G401 (cell line): ENCODE measurements around the gene NANS. TPM values are rescaled to one million over a fixed set of nuclear protein-coding genes. Genes with fewer than 3 reads are reported as not detected.
"Not testable (repeated sequence)": the region's sequence is repeated elsewhere in the genome, so short reads cannot be mapped to it uniquely, and the experiment has no call there.

Experiments
- DNase-seq: peaks from one replicate; pipeline ENCODE4 v3.0.0-alpha.2; 2015; ENCODE audit warnings: low spot score
- in situ Hi-C: cut with HindIII; loops from 2 replicates; pipeline ENCODE4 v1.10.0; 2016; ENCODE audit warnings: low sequenced_read_pairs, mixed read lengths
- total RNA-seq: library from RNA; depleted of rRNA; stranded (reverse); fragments of >200 nt; shearing (Covaris generic); gene quantifications from 2 replicates; pipeline ENCODE4 v1.2.3, GENCODE V29; 2014; rRNA removed

The NANS gene
- total RNA-seq, 1 experiment from 2014 or later: 147 TPM

GRCh38 chr9:98120476-98120875 is 63.9 kb downstream of the NANS start:
- in situ Hi-C loops: no loop called here
- DNase-seq: no peak

- DNase-seq: peak; percentile 34
- in situ Hi-C loops: no loop called here
Observed at GRCh38 chr9:98121058-98121457, 64.5 kb downstream of the NANS start.

- in situ Hi-C loops, DNase-seq: not testable (repeated sequence)
Observed at GRCh38 chr9:98124091-98124490, 67.6 kb downstream of the NANS start.

GRCh38 chr9:98124637-98125426 is 68.3 kb downstream of the NANS start:
- in situ Hi-C loops: no loop called here
- DNase-seq: no peak

- in situ Hi-C loops: no loop called here
- no peak for DNase-seq
Observed at GRCh38 chr9:98127226-98127625, 70.7 kb downstream of the NANS start.

- no peak for DNase-seq
- in situ Hi-C loops: no loop called here
Observed at GRCh38 chr9:98128316-98128715, 71.8 kb downstream of the NANS start.

GRCh38 chr9:98129451-98129881 is 72.9 kb downstream of the NANS start:
- in situ Hi-C loops: no loop called here
- no peak for DNase-seq

- in situ Hi-C loops, DNase-seq: not testable (repeated sequence)
Observed at GRCh38 chr9:98130060-98130459, 73.5 kb downstream of the NANS start.

- no peak for DNase-seq
- in situ Hi-C loops: no loop called here
Observed at GRCh38 chr9:98130576-98131228, 74.2 kb downstream of the NANS start.

GRCh38 chr9:98132158-98132557 is 75.6 kb downstream of the NANS start:
- peak; percentile 24 for DNase-seq
- in situ Hi-C loops: no loop called here

Other genes starting within 250 kb of the NANS start
- gene FOXE1, start 203.5 kb upstream of the NANS start, total RNA-seq: not detected in 2 replicates
- gene TRMO, start 134.2 kb upstream of the NANS start, total RNA-seq: 15.1 and 15.6 TPM in 2 replicates
- gene HEMGN, start 118.6 kb upstream of the NANS start, total RNA-seq: not detected in 2 replicates
- 8.4 and 10.2 TPM in 2 replicates for gene ANP32B, start 73.4 kb upstream of the NANS start, total RNA-seq
- gene TRIM14, start 62.5 kb downstream of the NANS start, total RNA-seq: 8.9 and 10.2 TPM in 2 replicates
- gene CORO2A, start 135.9 kb downstream of the NANS start, total RNA-seq: 8.0 and 9.3 TPM in 2 replicates
- gene TBC1D2, start 198.9 kb downstream of the NANS start, total RNA-seq: 4.9 and 7.6 TPM in 2 replicates